ENCODE measurements around the gene VAC14.
A peak's percentile ranks its signal among the peaks of the same experiment; 100 is the strongest.

VAC14 gene

GRCh38 chr16:70705056-70705455 is 95.9 kb downstream of the VAC14 start:
- TF ChIP-seq CTCF (IDR thresholded peaks at IDR 0.05; ENCODE audit: low read depth, low read length, missing control alignments) = no peak
- DNase-seq (ENCODE audit: low read depth) = no peak
- in situ Hi-C loops (cut with HindIII; ENCODE audit: low sequenced_read_pairs) = no loop called here
- no peak overlapping the region for H3K4me3 ChIP-seq (ENCODE audit: low read depth, low read length)

- no peak for DNase-seq (ENCODE audit: low read depth)
- no peak overlapping the region for H3K4me3 ChIP-seq (ENCODE audit: low read depth, low read length)
- no peak for TF ChIP-seq CTCF (IDR thresholded peaks at IDR 0.05; ENCODE audit: low read depth, low read length, missing control alignments)
- in situ Hi-C loops (cut with HindIII; ENCODE audit: low sequenced_read_pairs) = no loop called here
These were observed 96.4 kb downstream of the VAC14 start for GRCh38 chr16:70704586-70704985.

- in situ Hi-C loops (cut with HindIII; ENCODE audit: low sequenced_read_pairs) = no loop called here
- no peak for DNase-seq (ENCODE audit: low read depth)
- no peak overlapping the region for H3K4me3 ChIP-seq (ENCODE audit: low read depth, low read length)
- no peak for TF ChIP-seq CTCF (IDR thresholded peaks at IDR 0.05; ENCODE audit: low read depth, low read length, missing control alignments)
These were observed 97.0 kb downstream of the VAC14 start for GRCh38 chr16:70703835-70704381.

- TF ChIP-seq CTCF (IDR thresholded peaks at IDR 0.05; ENCODE audit: low read depth, low read length, missing control alignments) = peak; percentile 41
- peak; percentile 75 for DNase-seq (ENCODE audit: low read depth)
- in situ Hi-C loops (cut with HindIII; ENCODE audit: low sequenced_read_pairs) = no loop called here
- H3K4me3 ChIP-seq (ENCODE audit: low read depth, low read length) = no peak overlapping the region
These were observed 97.7 kb downstream of the VAC14 start for GRCh38 chr16:70703041-70703834.

GRCh38 chr16:70702624-70703023 is 98.3 kb downstream of the VAC14 start:
- in situ Hi-C loops (cut with HindIII; ENCODE audit: low sequenced_read_pairs) = no loop called here
- no peak for DNase-seq (ENCODE audit: low read depth)
- TF ChIP-seq CTCF (IDR thresholded peaks at IDR 0.05; ENCODE audit: low read depth, low read length, missing control alignments) = no peak
- H3K4me3 ChIP-seq (ENCODE audit: low read depth, low read length) = no peak overlapping the region

- no peak overlapping the region for H3K4me3 ChIP-seq (ENCODE audit: low read depth, low read length)
- in situ Hi-C loops (cut with HindIII; ENCODE audit: low sequenced_read_pairs) = no loop called here
These were observed 99.0 kb downstream of the VAC14 start for GRCh38 chr16:70701998-70702397.

More at GRCh38 chr16:70701998-70702397, 99.0 kb downstream of the VAC14 start:
- no peak for DNase-seq (ENCODE audit: low read depth)
- no peak for TF ChIP-seq CTCF (IDR thresholded peaks at IDR 0.05; ENCODE audit: low read depth, low read length, missing control alignments)

Measured in astrocyte of the cerebellum (primary cell).